Coronary artery (tissue), 2 donors: ENCODE results near the gene LMCD1.
A peak's percentile ranks its signal among the peaks of the same experiment; 100 is the strongest.

Experiments used
- DNase-seq: peaks from one replicate; pipeline ENCODE4 v3.0.0-alpha.2; 2017; ENCODE audit warnings: low spot score
- H3K27ac ChIP-seq, 2 donors: fragments of 200-600 bp; sonication (generic); one replicate each; pipeline ENCODE4 v1.5.1; 2016 to 2019
- H3K4me3 ChIP-seq: fragments of 200-600 bp; sonication (generic); 2 replicates; pipeline ENCODE4 v1.5.1; 2016; ENCODE audit warnings: mild to moderate bottlenecking, moderate library complexity
- CTCF ChIP-seq: fragments of 200-600 bp; sonication (generic); IDR thresholded peaks from one replicate; pipeline ENCODE4 v1.5.1; 2019; ENCODE audit warnings: antibody characterized with exemption

The LMCD1 gene

GRCh38 chr3:8619548-8619947, 117.9 kb downstream of the LMCD1 start:
- no peak for TF ChIP-seq CTCF
- no peak for DNase-seq
- H3K27ac ChIP-seq: no peak overlapping the region
- H3K4me3 ChIP-seq: no peak overlapping the region

DNA sequence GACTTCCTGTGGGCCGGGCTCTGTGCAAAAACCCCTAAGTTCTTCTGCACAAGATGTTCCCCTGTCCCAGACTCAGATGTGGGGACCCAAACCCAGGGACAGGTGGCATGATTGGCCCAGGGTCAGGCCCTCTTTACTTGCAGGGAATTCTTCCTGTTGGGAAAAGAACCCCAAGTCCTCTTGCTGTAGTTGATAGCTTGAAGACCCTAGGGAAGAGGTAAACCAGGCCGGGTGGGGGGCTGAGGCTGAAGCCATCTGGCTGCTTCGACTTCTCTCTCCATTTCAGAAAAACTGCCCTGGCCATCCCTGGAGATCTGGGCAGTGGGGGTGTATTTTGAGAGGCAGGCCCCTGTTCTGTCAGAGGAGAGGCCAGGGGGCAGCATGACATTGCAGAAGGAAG, 119.5 kb downstream of the LMCD1 start:
- Histone ChIP-seq H3K27ac (no peak overlapping the region), H3K4me3 (no peak overlapping the region)
- TF ChIP-seq CTCF: no peak
- DNase-seq: no peak

DNA sequence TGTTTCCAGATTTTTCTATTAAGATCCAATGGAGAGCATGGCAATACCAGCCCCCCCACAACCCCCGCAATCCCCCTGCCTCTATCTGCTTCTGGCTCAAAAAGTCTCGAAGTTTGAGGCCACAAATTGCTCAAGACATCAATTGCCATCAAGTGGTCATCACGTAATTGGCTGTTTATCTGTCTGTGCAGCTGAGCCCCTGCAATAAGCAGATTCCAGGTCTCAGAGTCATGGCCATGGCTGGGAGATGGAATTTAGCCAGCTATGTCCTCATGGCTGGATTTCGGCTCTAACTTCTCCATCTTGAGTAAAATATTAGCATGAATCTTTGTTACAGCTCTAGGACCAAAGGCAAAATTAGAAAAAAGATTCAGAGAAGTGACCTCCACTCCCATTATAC, 120.2 kb downstream of the LMCD1 start:
- no peak for TF ChIP-seq CTCF
- no peak overlapping the region for H3K4me3 ChIP-seq
- no peak for DNase-seq
- peak overlapping the region in 1 of 2 donors; percentile 2 for H3K27ac ChIP-seq

DNA sequence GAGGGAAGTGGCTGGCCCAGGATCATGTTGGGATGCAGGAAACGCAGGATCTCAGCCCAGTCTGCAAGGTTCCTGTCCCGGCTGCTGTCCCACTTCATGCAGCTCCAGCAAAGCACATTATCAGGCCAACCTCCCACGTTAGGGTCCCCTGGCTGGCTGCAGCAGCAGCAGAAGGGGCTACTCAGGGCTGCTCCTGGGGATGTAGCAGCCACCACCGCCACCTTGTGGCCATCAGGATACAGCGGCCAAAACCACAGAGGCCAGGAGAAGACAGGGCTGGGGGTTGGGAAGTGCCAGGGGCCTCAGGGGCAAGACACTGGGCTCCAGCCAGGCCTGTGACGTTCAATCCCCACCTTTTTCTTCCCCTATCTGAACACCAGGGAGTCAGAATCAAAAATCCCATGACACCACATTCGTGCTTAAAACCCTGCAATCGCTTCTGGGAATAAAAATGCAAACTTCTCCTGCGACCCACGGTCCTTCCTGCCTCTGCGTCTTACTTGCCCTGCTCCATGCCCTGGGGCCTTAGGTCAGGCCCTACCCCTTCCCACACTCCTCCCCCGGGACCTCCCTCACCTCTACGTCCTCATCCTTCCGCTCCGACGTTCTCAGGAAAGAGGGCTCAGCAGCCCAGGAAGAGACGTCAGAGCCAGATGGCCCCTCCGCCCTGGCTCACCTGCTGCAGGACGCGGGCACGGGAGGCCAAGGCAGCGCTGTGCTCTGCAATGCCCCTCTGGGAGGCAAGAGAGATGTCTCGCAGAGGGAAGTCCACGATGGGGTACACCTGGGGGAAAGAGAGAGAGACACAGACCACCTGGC, 121.5 kb downstream of the LMCD1 start:
- DNase-seq: no peak
- no peak overlapping the region for H3K4me3 ChIP-seq
- TF ChIP-seq CTCF: peak; percentile 92
- no peak overlapping the region for H3K27ac ChIP-seq

- no peak for TF ChIP-seq CTCF
- H3K4me3 ChIP-seq: no peak overlapping the region
- no peak for DNase-seq
- no peak overlapping the region for H3K27ac ChIP-seq
These were observed 122.1 kb downstream of the LMCD1 start for GRCh38 chr3:8623741-8624140.
